ENCODE measurements around the gene CYP4V2.

DNA sequence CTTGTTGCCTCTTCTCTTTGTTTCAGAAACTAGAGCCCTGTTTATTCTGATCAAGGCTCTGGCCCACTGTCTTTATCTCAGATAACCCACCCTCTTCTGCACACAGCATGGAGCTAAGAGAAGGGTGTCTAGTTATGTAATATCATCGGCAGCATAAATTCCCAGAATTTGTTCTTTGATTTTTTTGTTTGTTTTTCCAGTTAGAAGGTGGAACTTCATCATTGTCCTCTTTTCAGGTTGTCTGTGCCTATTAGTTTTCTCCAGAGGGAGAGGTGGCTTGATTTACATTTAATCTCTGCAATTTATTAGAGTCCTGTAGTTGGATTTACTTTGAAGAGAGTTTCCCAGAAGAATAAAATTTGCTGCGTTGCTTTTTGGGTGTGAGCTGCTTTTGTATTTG, 59.4 kb downstream of the CYP4V2 start:
- TF ChIP-seq POLR2A (IDR thresholded peaks at IDR 0.05; ENCODE audit: low read depth, low read length) (no peak), POLR2AphosphoS5 (IDR thresholded peaks at IDR 0.05; ENCODE audit: low read depth, low read length) (no peak), TAF1 (IDR thresholded peaks at IDR 0.05; ENCODE audit: borderline replicate concordance, low read depth, low read length) (no peak)
